CD8-positive, alpha-beta memory T cell (primary cell): ENCODE data around the gene HAPLN2. TPM values are rescaled to one million over a fixed set of nuclear protein-coding genes. Genes with fewer than 3 reads are reported as not detected.

ENCODE experiments used
- CTCF ChIA-PET: fragments of 350-600 bp; sonication (Branson Sonifier 250); formaldehyde crosslinking; loops from one replicate; lab custom pipeline; 2021; ENCODE audit warnings: antibody characterized with exemption; lab: Charles Lee
- POLR2A ChIA-PET: fragments of 350-600 bp; sonication (Branson Sonifier 250); formaldehyde crosslinking; loops from one replicate; lab custom pipeline; 2021; ENCODE audit warnings: antibody characterized with exemption; lab: Charles Lee
- DNase-seq, 5 donors: peaks; one replicate each; pipeline versions ENCODE4 v3.0.0 to v3.0.0-alpha.2; 2020 to 2022; ENCODE audit warnings: mixed read lengths in 1 of 5
- H3K27ac ChIP-seq: one replicate; pipeline ENCODE4 v1.7.0; 2013; ENCODE audit warnings: low read depth, mild to moderate bottlenecking, low read length, moderate library complexity
- H3K27me3 ChIP-seq: 2 replicates; pipeline ENCODE4 v1.7.0; 2013; ENCODE audit warnings: low read length, mild to moderate bottlenecking; ENCODE audit not compliant: insufficient read depth, poor library complexity, severe bottlenecking
- H3K36me3 ChIP-seq: 2 replicates; pipeline ENCODE4 v1.7.0; 2013; ENCODE audit warnings: mild to moderate bottlenecking, low read length, moderate library complexity; ENCODE audit not compliant: insufficient read depth
- H3K4me1 ChIP-seq: 2 replicates; pipeline ENCODE4 v1.7.0; 2013; ENCODE audit warnings: mild to moderate bottlenecking, low read length, moderate library complexity; ENCODE audit not compliant: insufficient read depth
- H3K4me3 ChIP-seq: 2 replicates; pipeline ENCODE4 v1.7.0; 2013; ENCODE audit warnings: mild to moderate bottlenecking, low read length
- H3K9me3 ChIP-seq: 2 replicates; pipeline ENCODE4 v1.7.0; 2013; ENCODE audit warnings: mild to moderate bottlenecking, low read length
- H3K27ac Mint-ChIP-seq, 8 donors: one replicate each; pipeline ENCODE4 v1.8.0; 2020 to 2021; ENCODE audit warnings: mixed read lengths in 8 of 8, mild to moderate bottlenecking in 6 of 8, inconsistent platforms in 3 of 8, moderate library complexity in 3 of 8
- H3K27me3 Mint-ChIP-seq, 2 donors: one replicate each; pipeline ENCODE4 v1.8.0; 2020 to 2021; ENCODE audit warnings: mixed read lengths in 2 of 2, mild to moderate bottlenecking in 1 of 2, moderate library complexity in 1 of 2
- H3K36me3 Mint-ChIP-seq, 3 donors: one replicate each; pipeline ENCODE4 v1.8.0; 2020 to 2021; ENCODE audit warnings: mixed read lengths in 3 of 3, inconsistent platforms in 1 of 3, mild to moderate bottlenecking in 1 of 3
- H3K4me1 Mint-ChIP-seq, 3 donors: one replicate each; pipeline ENCODE4 v1.8.0; 2020 to 2021; ENCODE audit warnings: mixed read lengths in 3 of 3, inconsistent platforms in 1 of 3, mild to moderate bottlenecking in 1 of 3
- H3K4me3 Mint-ChIP-seq, 7 donors: one replicate each; pipeline ENCODE4 v1.8.0; 2020 to 2021; ENCODE audit warnings: mixed read lengths in 7 of 7, mild to moderate bottlenecking in 6 of 7, moderate library complexity in 4 of 7, inconsistent platforms in 2 of 7
- H3K9me3 Mint-ChIP-seq, 5 donors: one replicate each; pipeline ENCODE4 v1.8.0; 2020 to 2022; ENCODE audit warnings: mixed read lengths in 5 of 5, mild to moderate bottlenecking in 3 of 5, moderate library complexity in 2 of 5, inconsistent platforms in 1 of 5
- polyA plus RNA-seq: library from polyadenylated mRNA; unstranded; fragments of 300-500 nt; fragmentation: Illumina TruSeq; gene quantifications from one replicate; pipeline ENCODE4 v1.2.3, GENCODE V29; 2021
- total RNA-seq, 2 experiments: library from RNA; stranded (reverse); gene quantifications; one replicate each; pipeline ENCODE4 v1.2.3, GENCODE V29; 2021

The HAPLN2 gene
- total and polyA plus RNA-seq, 3 experiments from 2014 or later = not detected

GRCh38 chr1:156646738-156647211 lies 27.6 kb downstream of the HAPLN2 start:
- no peak overlapping the region for H3K4me3 Mint-ChIP-seq
- ChIA-PET CTCF (interaction anchor here (1.0 kb wide), 1 partner anchor 23 kb away, joined by 3 read pairs; no protein-coding TSS in a partner anchor), POLR2A (no interaction called here)
- peaks cover 56 to 80% of the 10 kb centered on the region in 2 donors for H3K27me3 Mint-ChIP-seq
- no peak overlapping the region for H3K27ac ChIP-seq
- no peak for DNase-seq
- peaks cover 0 to 2% (median 0%) of the 10 kb centered on the region in 5 donors for H3K9me3 Mint-ChIP-seq
- no peaks in the 10 kb centered on the region for H3K9me3 ChIP-seq
- H3K36me3 Mint-ChIP-seq = no peaks in the 10 kb centered on the region
- H3K27ac Mint-ChIP-seq = no peak overlapping the region
- H3K4me1 ChIP-seq = peaks cover 14% of the 10 kb centered on the region
- H3K27me3 ChIP-seq = peaks cover 24% of the 10 kb centered on the region
- no peak overlapping the region for H3K4me3 ChIP-seq
- H3K4me1 Mint-ChIP-seq = peaks cover 12 to 22% (median 15%) of the 10 kb centered on the region in 3 donors
- H3K36me3 ChIP-seq = no peaks in the 10 kb centered on the region

GRCh38 chr1:156647351-156647750 lies 28.1 kb downstream of the HAPLN2 start:
- Mint-ChIP-seq H3K36me3 (no peaks in the 10 kb centered on the region), H3K4me1 (peaks cover 12 to 20% (median 14%) of the 10 kb centered on the region in 3 donors), H3K27me3 (peaks cover 56 to 83% of the 10 kb centered on the region in 2 donors), H3K27ac (no peak overlapping the region), H3K9me3 (peaks cover 0 to 2% (median 0%) of the 10 kb centered on the region in 5 donors), H3K4me3 (no peak overlapping the region)
- H3K27ac ChIP-seq = no peak overlapping the region
- peaks cover 27% of the 10 kb centered on the region for H3K27me3 ChIP-seq
- no peaks in the 10 kb centered on the region for H3K9me3 ChIP-seq
- POLR2A ChIA-PET = no interaction called here
- no peak for DNase-seq
- CTCF ChIA-PET = interaction anchor here (1.0 kb wide), 1 partner anchor 23 kb away, joined by 3 read pairs; no protein-coding TSS in a partner anchor
- H3K4me1 ChIP-seq = peaks cover 14% of the 10 kb centered on the region
- H3K36me3 ChIP-seq = no peaks in the 10 kb centered on the region
- no peak overlapping the region for H3K4me3 ChIP-seq

GRCh38 chr1:156648496-156648895 lies 29.3 kb downstream of the HAPLN2 start:
- no peaks in the 10 kb centered on the region for H3K36me3 ChIP-seq
- H3K4me3 Mint-ChIP-seq = no peak overlapping the region
- H3K27ac ChIP-seq = no peak overlapping the region
- peaks cover 18% of the 10 kb centered on the region for H3K27me3 ChIP-seq
- peaks cover 57 to 82% of the 10 kb centered on the region in 2 donors for H3K27me3 Mint-ChIP-seq
- no peaks in the 10 kb centered on the region for H3K9me3 ChIP-seq
- H3K4me1 ChIP-seq = peaks cover 10% of the 10 kb centered on the region
- no peak overlapping the region for H3K4me3 ChIP-seq
- H3K27ac Mint-ChIP-seq = no peak overlapping the region
- CTCF ChIA-PET = interaction anchor here (1.2 to 2.3 kb wide), 5 partner anchors 9 to 263 kb away, joined by 4 to 15 read pairs (median 5); no protein-coding TSS in a partner anchor
- H3K36me3 Mint-ChIP-seq = peaks cover 0 to 3% (median 2%) of the 10 kb centered on the region in 3 donors
- POLR2A ChIA-PET = no interaction called here
- peaks cover 0 to 2% (median 0%) of the 10 kb centered on the region in 5 donors for H3K9me3 Mint-ChIP-seq
- DNase-seq = no peak
- H3K4me1 Mint-ChIP-seq = peaks cover 3 to 10% (median 5%) of the 10 kb centered on the region in 3 donors

GRCh38 chr1:156648951-156649350 lies 29.7 kb downstream of the HAPLN2 start:
- no peak overlapping the region for H3K27ac ChIP-seq
- H3K27me3 ChIP-seq = peaks cover 16% of the 10 kb centered on the region
- CTCF ChIA-PET = interaction anchor here (1.2 to 2.3 kb wide), 5 partner anchors 9 to 263 kb away, joined by 4 to 15 read pairs (median 5); no protein-coding TSS in a partner anchor
- H3K36me3 Mint-ChIP-seq = peaks cover 0 to 8% (median 2%) of the 10 kb centered on the region in 3 donors
- peaks cover 55 to 82% of the 10 kb centered on the region in 2 donors for H3K27me3 Mint-ChIP-seq
- POLR2A ChIA-PET = no interaction called here
- H3K4me3 Mint-ChIP-seq = no peak overlapping the region
- H3K4me1 ChIP-seq = peaks cover 5% of the 10 kb centered on the region
- H3K9me3 Mint-ChIP-seq = peaks cover 0 to 2% (median 0%) of the 10 kb centered on the region in 5 donors
- H3K27ac Mint-ChIP-seq = no peak overlapping the region
- DNase-seq = no peak
- H3K4me1 Mint-ChIP-seq = peaks cover 0 to 5% (median under 1%) of the 10 kb centered on the region in 3 donors
- no peak overlapping the region for H3K4me3 ChIP-seq
- no peaks in the 10 kb centered on the region for H3K9me3 ChIP-seq
- no peaks in the 10 kb centered on the region for H3K36me3 ChIP-seq

GRCh38 chr1:156652131-156652991 lies 33.1 kb downstream of the HAPLN2 start:
- POLR2A ChIA-PET = no interaction called here
- no peak overlapping the region for H3K4me3 Mint-ChIP-seq

GRCh38 chr1:156652992-156653355 lies 33.8 kb downstream of the HAPLN2 start:
- Histone ChIP-seq H3K27me3 (peaks cover 34% of the 10 kb centered on the region), H3K4me1 (peaks cover 19% of the 10 kb centered on the region), H3K9me3 (no peaks in the 10 kb centered on the region), H3K4me3 (no peak overlapping the region), H3K27ac (no peak overlapping the region), H3K36me3 (no peaks in the 10 kb centered on the region)
- Mint-ChIP-seq H3K9me3 (no peaks in the 10 kb centered on the region), H3K27ac (peak overlapping the region in 2 of 8 donors; percentile 16 to 70), H3K4me3 (no peak overlapping the region), H3K36me3 (peaks cover 0 to 8% (median 2%) of the 10 kb centered on the region in 3 donors), H3K4me1 (peaks cover 11 to 18% (median 15%) of the 10 kb centered on the region in 3 donors), H3K27me3 (peaks cover 56 to 88% of the 10 kb centered on the region in 2 donors)
- CTCF ChIA-PET = interaction anchor here (1.3 to 2.8 kb wide), 2 partner anchors 25 to 29 kb away, joined by 4 to 8 read pairs; no protein-coding TSS in a partner anchor
- POLR2A ChIA-PET = no interaction called here
- DNase-seq = no peak

More at GRCh38 chr1:156652131-156652991, 33.1 kb downstream of the HAPLN2 start:
- CTCF ChIA-PET = interaction anchor here (1.3 to 2.8 kb wide), 2 partner anchors 24 to 28 kb away, joined by 4 to 8 read pairs; no protein-coding TSS in a partner anchor
- H3K9me3 ChIP-seq = no peaks in the 10 kb centered on the region
- H3K4me1 ChIP-seq = peaks cover 12% of the 10 kb centered on the region
- peaks cover 0 to 8% (median 2%) of the 10 kb centered on the region in 3 donors for H3K36me3 Mint-ChIP-seq
- no peaks in the 10 kb centered on the region for H3K9me3 Mint-ChIP-seq
- H3K27ac ChIP-seq = no peak overlapping the region
- H3K4me3 ChIP-seq = no peak overlapping the region
- peaks cover 7 to 12% (median 9%) of the 10 kb centered on the region in 3 donors for H3K4me1 Mint-ChIP-seq
- no peaks in the 10 kb centered on the region for H3K36me3 ChIP-seq
- peak overlapping the region in 1 of 8 donors; percentile 16 for H3K27ac Mint-ChIP-seq
- peaks cover 56 to 93% of the 10 kb centered on the region in 2 donors for H3K27me3 Mint-ChIP-seq
- no peak for DNase-seq
- H3K27me3 ChIP-seq = peaks cover 32% of the 10 kb centered on the region

- H3K27me3 ChIP-seq = peaks cover 34% of the 10 kb centered on the region
- no peak overlapping the region for H3K4me3 ChIP-seq
- ChIA-PET POLR2A (no interaction called here), CTCF (interaction anchor here (1.3 to 7.6 kb wide), 2 partner anchors 29 to 72 kb away, joined by 3 to 93 read pairs; no protein-coding TSS in a partner anchor)
- no peak overlapping the region for H3K27ac ChIP-seq
- peaks cover 45 to 72% of the 10 kb centered on the region in 2 donors for H3K27me3 Mint-ChIP-seq
- peaks cover 17 to 35% (median 24%) of the 10 kb centered on the region in 3 donors for H3K4me1 Mint-ChIP-seq
- no peak overlapping the region for H3K4me3 Mint-ChIP-seq
- peaks cover 33% of the 10 kb centered on the region for H3K4me1 ChIP-seq
- H3K36me3 ChIP-seq = no peaks in the 10 kb centered on the region
- no peaks in the 10 kb centered on the region for H3K9me3 Mint-ChIP-seq
- H3K27ac Mint-ChIP-seq = no peak overlapping the region
- DNase-seq = no peak
- peaks cover 0 to 8% (median 2%) of the 10 kb centered on the region in 3 donors for H3K36me3 Mint-ChIP-seq
- H3K9me3 ChIP-seq = no peaks in the 10 kb centered on the region
These were observed 35.5 kb downstream of the HAPLN2 start for GRCh38 chr1:156654700-156655099.
